H1 (cell line): ENCODE data around the gene FAM120B. TPM values are rescaled to one million over a fixed set of nuclear protein-coding genes. Genes with fewer than 3 reads are reported as not detected.

Source experiments
- CTCF ChIA-PET: fragments of 300-600 bp; sonication (Branson Sonifier 250); formaldehyde crosslinking; loops from one replicate; lab custom pipeline; 2021; ENCODE audit not compliant: partially characterized antibody; lab: Charles Lee
- POLR2A ChIA-PET: fragments of 300-600 bp; sonication (Branson Sonifier 250); formaldehyde crosslinking; loops from one replicate; lab custom pipeline; 2021; ENCODE audit warnings: inconsistent platforms; ENCODE audit not compliant: partially characterized antibody; lab: Charles Lee
- DNase-seq, 2 experiments: peaks; one replicate each; pipeline versions ENCODE4 v3.0.0 to v3.0.0-alpha.2; 2010 to 2022; ENCODE audit warnings: low spot score in 2 of 2, low read depth in 1 of 2, mixed read lengths in 1 of 2
- FAIRE-seq: peaks from 2 replicates; lab custom pipeline; 2011; peaks lifted over from hg19 to GRCh38; lab: Jason Lieb, UNC
- H2AFZ ChIP-seq: 2 replicates; pipeline ENCODE4 v1.8.1; 2012; ENCODE audit warnings: low read length, inconsistent platforms
- H2AK5ac ChIP-seq: 2 replicates; pipeline ENCODE4 v1.6.1; 2013; ENCODE audit warnings: low read depth, low read length
- H2BK120ac ChIP-seq: replicated peaks from 2 replicates; pipeline ENCODE3; 2013; ENCODE audit warnings: low read depth, low read length, inconsistent platforms
- H2BK12ac ChIP-seq: 2 replicates; pipeline ENCODE4 v1.6.1; 2013; ENCODE audit warnings: low read depth, low read length
- H2BK15ac ChIP-seq: 2 replicates; pipeline ENCODE4 v1.6.1; 2013; ENCODE audit warnings: low read length
- H2BK20ac ChIP-seq: 2 replicates; pipeline ENCODE4 v1.6.1; 2013; ENCODE audit warnings: low read length
- H2BK5ac ChIP-seq: 2 replicates; pipeline ENCODE4 v1.6.1; 2013; ENCODE audit warnings: low read depth, low read length
- H3K14ac ChIP-seq: 2 replicates; pipeline ENCODE4 v1.6.1; 2013; ENCODE audit warnings: inconsistent platforms; ENCODE audit not compliant: insufficient read length
- H3K18ac ChIP-seq: 2 replicates; pipeline ENCODE4 v1.6.1; 2013; ENCODE audit warnings: low read length; ENCODE audit errors: extremely low read depth
- H3K23ac ChIP-seq: 2 replicates; pipeline ENCODE4 v1.6.1; 2013; ENCODE audit warnings: inconsistent platforms; ENCODE audit not compliant: insufficient read length
- H3K23me2 ChIP-seq: 2 replicates; pipeline ENCODE4 v1.6.1; 2013; ENCODE audit warnings: low read depth, low read length
- H3K27ac ChIP-seq: 2 replicates; pipeline ENCODE4 v1.6.1; 2011; ENCODE audit warnings: low read depth, low read length, inconsistent platforms
- H3K27me3 ChIP-seq, 4 experiments: replicated peaks in 1 of 4; 1 replicate in 1 of 4; 2 replicates in 3 of 4; pipeline versions ENCODE4 v1.6.1 to v1.8.1; 2011 to 2013; ENCODE audit warnings: low read length in 3 of 4, mild to moderate bottlenecking in 3 of 4, inconsistent platforms in 2 of 4, mixed read lengths in 2 of 4, moderate library complexity in 1 of 4; ENCODE audit not compliant: control insufficient read depth in 3 of 4, insufficient read depth in 3 of 4; ENCODE audit errors: extremely low read depth in 1 of 4
- H3K36me3 ChIP-seq, 4 experiments: 2 replicates each; pipeline versions ENCODE4 v1.6.1 to v1.8.1; 2011 to 2013; ENCODE audit warnings: mild to moderate bottlenecking in 4 of 4, low read length in 3 of 4, moderate library complexity in 2 of 4, control low read depth in 1 of 4, inconsistent platforms in 1 of 4; ENCODE audit not compliant: insufficient read depth in 4 of 4, control insufficient read depth in 2 of 4
- H3K4ac ChIP-seq: replicated peaks from 2 replicates; pipeline ENCODE3; 2013; ENCODE audit warnings: low read length, low read depth, mixed read lengths, inconsistent platforms; ENCODE audit not compliant: insufficient read length
- H3K4me1 ChIP-seq, 4 experiments: replicated peaks in 1 of 4; 1 replicate in 1 of 4; 2 replicates in 3 of 4; pipeline versions ENCODE4 v1.6.1 to v1.8.1; 2011 to 2013; ENCODE audit warnings: low read length in 3 of 4, inconsistent platforms in 2 of 4, mixed read lengths in 1 of 4; ENCODE audit not compliant: insufficient read depth in 4 of 4, control insufficient read depth in 3 of 4
- H3K4me2 ChIP-seq, 2 experiments: 2 replicates each; pipeline versions ENCODE4 v1.6.1 to v1.8.1; 2011 to 2013; ENCODE audit warnings: low read depth in 2 of 2, low read length in 2 of 2, control low read depth in 1 of 2, inconsistent platforms in 1 of 2, mild to moderate bottlenecking in 1 of 2; ENCODE audit not compliant: insufficient read depth in 1 of 2
- H3K4me3 ChIP-seq, 4 experiments: fragments of 200-600, 300-600 bp in 1 of 4; sonication (generic), shearing (Covaris generic), sonication (Bioruptor Twin) in 1 of 4; 2 replicates each; pipeline versions ENCODE4 v1.5.1 to v1.8.1; 2011 to 2016; ENCODE audit warnings: low read length in 4 of 4, low read depth in 3 of 4, control low read depth in 2 of 4, inconsistent platforms in 2 of 4, mild to moderate bottlenecking in 2 of 4, mixed read lengths in 1 of 4, moderate library complexity in 1 of 4; ENCODE audit not compliant: insufficient read depth in 2 of 4; ENCODE audit errors: extremely low read depth in 1 of 4
- H3K56ac ChIP-seq: replicated peaks from 2 replicates; pipeline ENCODE3; 2013; ENCODE audit warnings: low read depth, mild to moderate bottlenecking, mixed read lengths, low read length, inconsistent platforms; ENCODE audit not compliant: insufficient read length
- H3K79me1 ChIP-seq: 2 replicates; pipeline ENCODE4 v1.6.1; 2013; ENCODE audit warnings: low read depth, low read length, control low read depth
- H3K79me2 ChIP-seq, 2 experiments: 2 replicates each; pipeline versions ENCODE4 v1.6.1 to v1.8.1; 2012 to 2013; ENCODE audit warnings: low read length in 2 of 2, mild to moderate bottlenecking in 2 of 2, inconsistent platforms in 1 of 2; ENCODE audit not compliant: insufficient read depth in 2 of 2, control insufficient read depth in 1 of 2
- H3K9ac ChIP-seq, 4 experiments: replicated peaks in 1 of 4; 1 replicate in 1 of 4; 2 replicates in 3 of 4; pipeline versions ENCODE4 v1.6.1 to v1.8.1; 2011 to 2013; ENCODE audit warnings: low read depth in 3 of 4, low read length in 3 of 4, control low read depth in 2 of 4, mild to moderate bottlenecking in 2 of 4, moderate library complexity in 2 of 4, inconsistent platforms in 1 of 4; ENCODE audit errors: extremely low read depth in 1 of 4
- H3K9me3 ChIP-seq, 2 experiments: 2 replicates each; pipeline versions ENCODE4 v1.6.1 to v1.8.1; 2012 to 2013; ENCODE audit warnings: mild to moderate bottlenecking in 2 of 2, moderate library complexity in 2 of 2, control low read depth in 1 of 2, inconsistent platforms in 1 of 2, low read depth in 1 of 2, low read length in 1 of 2, mixed read lengths in 1 of 2; ENCODE audit not compliant: insufficient read depth in 2 of 2
- H4K20me1 ChIP-seq, 2 experiments: replicated peaks in 1 of 2; 2 replicates each; pipeline versions ENCODE3 to v1.8.1; 2011 to 2013; ENCODE audit warnings: inconsistent platforms in 2 of 2, low read length in 2 of 2, mild to moderate bottlenecking in 1 of 2; ENCODE audit not compliant: insufficient read depth in 2 of 2, control insufficient read depth in 1 of 2
- H4K5ac ChIP-seq: 2 replicates; pipeline ENCODE4 v1.6.1; 2013; ENCODE audit warnings: low read length, low read depth, mixed read lengths, inconsistent platforms; ENCODE audit not compliant: insufficient read length
- H4K8ac ChIP-seq: 2 replicates; pipeline ENCODE4 v1.8.0; 2013; ENCODE audit warnings: mild to moderate bottlenecking, moderate library complexity, low read length, inconsistent platforms; ENCODE audit not compliant: insufficient read depth; ENCODE audit errors: extremely low read depth
- H4K91ac ChIP-seq: replicated peaks from 2 replicates; pipeline ENCODE3; 2013; ENCODE audit warnings: low read length, mixed read lengths, inconsistent platforms; ENCODE audit not compliant: insufficient read length
- CTCF ChIP-seq, 3 experiments: IDR thresholded peaks; 1 replicate in 2 of 3; 2 replicates in 1 of 3; pipeline versions ENCODE4 v1.5.1 to v1.6.1; 2011; ENCODE audit warnings: low read length in 3 of 3, mild to moderate bottlenecking in 3 of 3, inconsistent platforms in 2 of 3, low read depth in 1 of 3, moderate library complexity in 1 of 3; ENCODE audit not compliant: insufficient read depth in 1 of 3; ENCODE audit errors: control extremely low read depth in 1 of 3
- NRF1 ChIP-seq: IDR thresholded peaks from 2 replicates; pipeline ENCODE4 v1.6.1; 2011; ENCODE audit warnings: mild to moderate bottlenecking, low read depth, low read length, improper control_type of control experiment
- WGBS, 2 experiments: shearing (Covaris generic) in 1 of 2; methylation state at CpG; one replicate each; pipeline versions ENCODE4 v1.1.6 to v1.1.7; 2013 to 2015; ENCODE audit warnings: low lambda C conversion rate in 2 of 2, mixed read lengths in 2 of 2, inconsistent platforms in 1 of 2, low coverage in 1 of 2, missing lambda C conversion rate in 1 of 2; ENCODE audit not compliant: insufficient replicate concordance in 2 of 2, insufficient coverage in 1 of 2, insufficient read length in 1 of 2; ENCODE audit errors: extremely low coverage in 1 of 2, missing lambda C conversion rate in 1 of 2; 5-methylcytosine and 5-hydroxymethylcytosine counted together
- polyA plus RNA-seq, 7 experiments: library from polyadenylated mRNA; depleted of rRNA in 3 of 7; stranded (reverse) in 5 of 7; unstranded in 2 of 7; fragments of >200 nt in 5 of 7; fragments of 200-250 nt in 2 of 7; gene quantifications; 1 replicate in 5 of 7; 2 replicates in 1 of 7; 4 replicates in 1 of 7; pipeline versions ENCODE4 v1.2.1 to v1.2.3, GENCODE V29; 2011 to 2013; ENCODE audit warnings: missing spikeins in 2 of 7, mixed read lengths in 2 of 7
- total RNA-seq: library from RNA; stranded (reverse); fragmentation: NEBNext Ultra II Directional; extraction: Animal tissue kit (Norgen Biotek cat#: 25700); gene quantifications from 2 replicates; pipeline ENCODE4 v1.2.1, GENCODE V29; 2021

The FAM120B gene
- total and polyA plus RNA-seq, 2 of the 8 experiments (the other 6 are each of a cell fraction or from before 2014, with no cell fraction given): 5.1 to 12.5 TPM

GRCh38 chr6:170441316-170441715 is 134.8 kb downstream of the FAM120B start:
- ChIA-PET CTCF (interaction anchor here (0.7 to 1.4 kb wide), 3 partner anchors 14 to 435 kb away, joined by 3 to 4 read pairs (median 3); no protein-coding TSS in a partner anchor), POLR2A (no interaction called here)
- Histone ChIP-seq H4K5ac (no peak overlapping the region), H4K91ac (no peak overlapping the region), H2BK15ac (no peak overlapping the region), H3K4me1 (peaks cover 0 to 12% (median 6%) of the 10 kb centered on the region in 4 experiments; a peak in 6 of 7 replicates), H3K4me3 (no peak overlapping the region), H3K4me2 (no peak overlapping the region), H3K27me3 (no peaks in the 10 kb centered on the region), H3K27ac (no peak overlapping the region), H2BK12ac (no peak overlapping the region), H3K36me3 (no peaks in the 10 kb centered on the region), H4K8ac (no peak overlapping the region), H2BK20ac (no peak overlapping the region), H3K79me2 (no peaks in the 10 kb centered on the region), H2BK120ac (no peak overlapping the region), H2BK5ac (no peak overlapping the region), H4K20me1 (no peaks in the 10 kb centered on the region), H2AK5ac (no peak overlapping the region), H3K14ac (no peak overlapping the region), H3K4ac (no peak overlapping the region), H3K9me3 (no peaks in the 10 kb centered on the region), H3K56ac (no peak overlapping the region), H3K23me2 (no peaks in the 10 kb centered on the region), H3K23ac (no peak overlapping the region), H3K18ac (no peak overlapping the region), H3K79me1 (no peaks in the 10 kb centered on the region), H2AFZ (no peak overlapping the region), H3K9ac (no peak overlapping the region)
- no peak for FAIRE-seq
- TF ChIP-seq CTCF (IDR thresholded peaks at IDR 0.05; ENCODE audit: control extremely low read depth in 1 of 3, insufficient read depth in 1 of 3, low read depth in 1 of 3, low read length in 3 of 3) (no peak), NRF1 (no peak)
- DNase-seq: no peak
- 86% methylated on average over 3 of the region's 3 CpGs; no CpG with 5 or more reads in 1 of the 2 experiments for WGBS, 2 experiments
